NK-92 (cell line): ENCODE results near the gene ARPIN.

ENCODE experiments used
- DNase-seq: peaks from one replicate; lab custom pipeline; 2025; ENCODE audit not compliant: unreplicated experiment; lab: John Stamatoyannopoulos, UW

Gene ARPIN

GRCh38 chr15:89845305-89845893 lies 67.4 kb downstream of the ARPIN start:
- DNase-seq: no peak
